HG03442 (cell line): ENCODE results near the gene DNAJC1.
"Not testable (repeated sequence)": the region's sequence is repeated elsewhere in the genome, so short reads cannot be mapped to it uniquely, and the experiment has no call there.

ENCODE experiments used
- ATAC-seq: cut with Tn5 transposase; IDR thresholded peaks from one replicate; pipeline ENCODE4 v1.9.1; 2021; ENCODE audit warnings: mild to moderate bottlenecking, moderate library complexity; ENCODE audit not compliant: unreplicated experiment

The DNAJC1 gene

GRCh38 chr10:21919117-21919516 is 84.4 kb downstream of the DNAJC1 start:
- no peak for ATAC-seq

- ATAC-seq: no peak
These were observed 90.9 kb downstream of the DNAJC1 start for GRCh38 chr10:21912625-21913024.

DNA sequence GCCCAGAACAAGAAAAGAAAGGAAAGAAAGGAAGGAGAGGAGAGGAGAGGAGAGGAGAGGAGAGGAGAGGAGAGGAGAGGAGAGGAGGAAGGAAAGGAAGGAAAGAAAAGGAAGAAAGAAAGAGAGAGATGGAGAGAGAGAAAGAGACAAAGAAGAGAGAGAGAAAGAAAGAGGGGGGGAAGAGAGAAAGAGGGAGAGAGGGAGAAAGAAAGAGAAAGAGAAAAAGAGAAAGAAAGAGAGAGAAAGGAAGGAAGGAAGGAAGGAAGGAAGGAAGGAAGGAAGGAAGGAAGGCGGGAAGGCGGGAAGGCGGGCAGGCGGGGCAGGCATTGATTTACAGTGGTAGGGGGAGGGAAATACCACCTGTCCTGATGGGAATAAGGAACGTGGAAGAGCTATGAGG is 92.7 kb downstream of the DNAJC1 start:
- ATAC-seq: no peak

GRCh38 chr10:21907436-21907835 is 96.1 kb downstream of the DNAJC1 start:
- ATAC-seq: no peak

- no peak for ATAC-seq
These were observed 98.6 kb downstream of the DNAJC1 start for GRCh38 chr10:21904930-21905329.

- ATAC-seq: no peak
These were observed 103.8 kb downstream of the DNAJC1 start for GRCh38 chr10:21899736-21900135.

DNA sequence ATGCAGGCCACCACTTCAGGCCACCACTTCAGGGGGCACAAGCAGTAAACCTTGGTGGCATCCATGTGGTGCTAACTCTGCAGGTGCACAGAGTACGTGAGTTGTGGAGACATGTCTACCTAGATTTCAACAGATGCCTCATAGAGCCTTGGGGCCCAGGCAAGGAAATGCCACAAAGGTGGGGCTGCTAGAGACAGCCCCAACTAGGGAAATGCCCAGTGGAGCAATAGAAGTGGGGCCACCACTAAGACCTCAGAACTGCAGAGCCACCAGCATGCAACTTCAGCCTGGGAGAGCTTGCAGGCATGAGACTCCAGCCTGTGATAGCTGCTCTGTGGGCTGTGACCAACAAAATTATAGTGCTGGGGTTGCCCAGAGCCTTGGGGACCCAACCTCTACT is 107.6 kb downstream of the DNAJC1 start:
- no peak for ATAC-seq

DNA sequence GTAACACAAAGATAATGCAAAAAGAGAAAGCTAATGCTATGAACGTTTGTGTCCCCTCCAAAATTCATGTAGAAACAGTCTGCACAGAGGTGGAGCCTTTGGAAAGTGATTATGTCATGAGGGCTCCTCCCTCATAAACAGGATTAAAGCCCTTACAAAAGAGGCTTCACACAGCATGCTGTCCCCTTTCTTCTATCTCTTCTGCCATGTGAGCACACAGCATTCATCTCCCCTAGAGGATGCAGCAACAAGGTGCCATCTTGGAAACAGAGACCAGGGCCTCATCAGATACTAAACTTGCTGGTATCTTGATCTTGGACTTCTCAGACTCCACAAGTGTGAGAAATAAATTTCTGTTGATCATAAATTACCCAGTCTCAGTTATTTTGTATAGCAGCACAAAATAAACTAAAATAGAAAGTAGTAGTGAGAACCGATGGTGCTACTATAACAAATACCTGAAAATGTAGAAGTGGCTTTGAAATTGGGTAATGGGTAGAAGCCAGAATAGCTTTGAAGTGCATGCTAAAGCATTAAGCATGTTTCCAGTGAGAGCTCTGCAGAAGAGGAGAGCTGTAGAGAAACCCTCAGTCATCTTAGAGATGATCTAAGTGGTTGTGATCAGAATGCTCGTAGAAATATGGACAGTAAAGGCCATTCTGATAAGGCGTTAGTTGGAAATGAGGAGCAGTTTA is 108.7 kb downstream of the DNAJC1 start:
- ATAC-seq: peak; percentile 48

GRCh38 chr10:21891439-21891838 is 112.1 kb downstream of the DNAJC1 start:
- no peak for ATAC-seq

GRCh38 chr10:21889477-21890275 is 113.9 kb downstream of the DNAJC1 start:
- no peak for ATAC-seq

- ATAC-seq: peak; percentile 97
These were observed 114.6 kb downstream of the DNAJC1 start for GRCh38 chr10:21888959-21889358.

DNA sequence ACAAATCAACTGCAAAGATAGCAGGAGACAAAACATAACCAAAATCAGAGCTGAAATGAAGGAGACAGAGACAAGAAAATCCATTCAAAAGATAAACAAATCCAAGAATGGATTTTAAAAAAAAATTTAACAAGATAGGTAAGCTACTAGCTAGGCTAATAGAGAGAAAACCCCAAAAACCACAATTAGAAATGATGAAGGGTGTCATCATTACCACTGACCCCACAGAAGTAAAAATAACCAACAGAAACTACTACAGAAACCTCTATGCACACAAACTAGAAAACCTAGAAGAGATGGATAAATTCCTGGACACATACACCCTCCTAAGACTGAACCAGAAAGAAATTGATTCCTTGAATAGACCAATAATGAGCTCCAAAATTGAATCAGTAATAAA is 117.6 kb downstream of the DNAJC1 start:
- ATAC-seq: no peak

DNA sequence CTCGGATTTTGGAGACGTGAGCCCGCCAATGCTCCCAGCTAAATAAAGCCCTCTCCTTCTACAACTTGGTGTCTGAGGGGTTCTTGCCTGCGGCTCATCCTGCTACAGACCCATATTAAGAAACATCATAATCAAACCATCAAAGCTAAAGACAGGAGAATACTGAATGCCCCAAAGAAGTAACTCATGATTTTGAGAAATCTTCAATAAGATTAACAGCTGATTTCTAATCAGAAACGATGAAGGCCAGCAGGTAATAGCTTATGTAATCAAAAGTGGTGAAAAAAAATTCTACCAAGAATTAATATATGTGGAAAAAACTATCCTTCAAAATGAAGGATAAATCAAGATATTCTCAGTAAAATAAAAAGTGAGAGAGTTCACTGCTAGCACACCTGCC is 130.3 kb downstream of the DNAJC1 start:
- ATAC-seq: no peak

GRCh38 chr10:21872771-21873170 is 130.8 kb downstream of the DNAJC1 start:
- ATAC-seq: not testable (repeated sequence)

GRCh38 chr10:21870849-21871248 is 132.7 kb downstream of the DNAJC1 start:
- ATAC-seq: no peak

GRCh38 chr10:21869087-21869486 is 134.4 kb downstream of the DNAJC1 start:
- not testable (repeated sequence) for ATAC-seq

- ATAC-seq: no peak
These were observed 142.8 kb downstream of the DNAJC1 start for GRCh38 chr10:21860718-21861117.

DNA sequence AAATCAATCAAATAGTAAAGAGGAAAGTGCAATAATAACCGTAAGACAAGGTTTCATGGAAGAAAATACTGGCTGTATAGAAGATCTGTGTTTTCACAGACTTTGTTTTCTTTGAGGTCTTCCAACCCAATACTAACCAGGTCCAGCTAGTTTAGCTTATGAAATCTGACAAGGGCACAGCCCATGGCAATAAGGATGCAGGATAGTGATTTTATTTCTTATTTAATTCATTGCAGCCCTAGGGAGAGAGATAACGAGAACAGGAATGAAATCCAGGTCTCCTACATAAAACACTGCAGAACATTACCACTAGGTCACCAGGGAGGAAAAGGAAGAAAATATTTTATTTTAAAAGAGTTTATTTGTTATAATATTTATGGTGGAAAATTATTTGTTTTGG is 145.1 kb downstream of the DNAJC1 start:
- ATAC-seq: no peak

DNA sequence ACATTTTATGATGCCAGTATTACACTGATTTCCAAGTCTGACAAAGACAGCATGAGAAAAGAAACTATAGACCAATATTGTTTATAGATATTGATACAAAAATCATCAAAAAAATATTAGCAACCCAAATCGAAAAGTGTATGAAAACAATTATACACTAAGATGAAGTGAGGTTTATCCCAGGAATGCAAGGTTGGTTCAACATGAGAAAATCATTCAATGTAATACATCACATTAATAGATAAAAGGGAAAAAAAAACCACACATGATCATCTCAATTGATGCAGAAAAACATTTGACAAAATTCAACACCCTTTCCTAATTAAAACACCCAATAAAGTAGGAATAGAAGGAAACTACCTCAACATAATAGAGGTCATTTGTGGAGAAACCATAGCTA is 153.9 kb downstream of the DNAJC1 start:
- ATAC-seq: no peak

GRCh38 chr10:21843645-21844044 is 159.9 kb downstream of the DNAJC1 start:
- ATAC-seq: no peak

DNA sequence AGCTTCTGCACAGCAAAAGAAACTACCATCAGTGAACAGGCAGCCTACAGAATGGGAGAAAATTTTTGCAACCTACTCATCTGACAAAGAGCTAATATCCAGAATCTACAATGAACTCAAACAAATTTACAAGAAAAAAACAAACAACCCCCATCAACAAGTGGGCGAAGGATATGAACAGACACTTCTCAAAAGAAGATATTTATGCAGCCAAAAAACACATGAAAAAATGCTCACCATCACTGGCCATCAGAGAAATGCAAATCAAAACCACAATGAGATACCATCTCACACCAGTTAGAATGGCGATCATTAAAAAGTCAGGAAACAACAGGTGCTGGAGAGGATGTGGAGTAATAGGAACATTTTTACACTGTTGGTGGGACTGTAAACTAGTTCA is 162.3 kb downstream of the DNAJC1 start:
- not testable (repeated sequence) for ATAC-seq

- not testable (repeated sequence) for ATAC-seq
These were observed 166.0 kb downstream of the DNAJC1 start for GRCh38 chr10:21837487-21837886.
